ENCODE data around the gene MESP2.

DNA sequence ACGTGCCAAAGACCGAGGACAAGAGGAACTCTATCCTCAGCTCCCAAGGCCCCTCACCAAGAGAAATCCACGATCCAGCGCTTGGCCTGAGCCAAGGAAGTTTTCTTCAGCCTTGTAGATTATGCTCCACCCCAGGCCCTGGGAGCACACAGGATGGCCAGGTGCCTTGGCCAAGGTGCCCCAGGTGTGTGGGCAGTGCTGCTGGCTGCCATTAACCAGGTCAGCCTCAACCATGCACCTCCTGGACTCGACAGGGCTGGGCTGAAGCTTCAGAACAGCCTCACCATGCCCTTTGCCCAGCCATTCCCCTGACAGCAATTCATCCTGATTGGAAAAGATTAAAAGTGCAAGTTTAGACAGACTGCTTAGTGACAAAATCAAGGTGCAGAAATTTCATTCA is 14.2 kb upstream of the MESP2 start:
- TF ChIP-seq CTCF (IDR thresholded peaks at IDR 0.05): no peak
- no peak for TF ChIP-seq POLR2AphosphoS5 (IDR thresholded peaks at IDR 0.05; ENCODE audit: low read depth, low read length)
